HTR-8/SVneo (cell line): ENCODE data around the gene CHAMP1.

Source experiments
- DNase-seq: peaks from one replicate; pipeline ENCODE4 v3.0.0; 2011; ENCODE audit warnings: low spot score, mixed read lengths; ENCODE audit not compliant: insufficient read length
- FAIRE-seq: peaks from 2 replicates; lab custom pipeline; 2011; peaks lifted over from hg19 to GRCh38; lab: Jason Lieb, UNC

CHAMP1 gene

GRCh38 chr13:114314074-114314912, at the start of gene CHAMP1:
CHAMP1 (plus strand) TSS chr13:114314503; CDS start chr13:114323843, 9,340 bp downstream.
- DNase-seq (peak; percentile 84), FAIRE-seq (peak; percentile 85)

GRCh38 chr13:114264886-114265611, 49.3 kb upstream of the CHAMP1 start:
- DNase-seq, result peak; percentile 5
- FAIRE-seq, result no peak

GRCh38 chr13:114266241-114266640, 48.1 kb upstream of the CHAMP1 start:
- no peak for FAIRE-seq
- DNase-seq, result no peak

GRCh38 chr13:114268344-114269280, 45.7 kb upstream of the CHAMP1 start:
- FAIRE-seq (no peak), DNase-seq (no peak)

GRCh38 chr13:114269281-114269770, 45.0 kb upstream of the CHAMP1 start:
- FAIRE-seq, result no peak
- no peak for DNase-seq

GRCh38 chr13:114272977-114273376, 41.3 kb upstream of the CHAMP1 start:
- DNase-seq (no peak), FAIRE-seq (no peak)

- no peak for FAIRE-seq
- DNase-seq, result no peak
Observed at GRCh38 chr13:114275304-114275703, 39.0 kb upstream of the CHAMP1 start.

GRCh38 chr13:114279146-114279545, 35.2 kb upstream of the CHAMP1 start:
- FAIRE-seq, result no peak

GRCh38 chr13:114279758-114280355, 34.4 kb upstream of the CHAMP1 start:
- FAIRE-seq (no peak), DNase-seq (no peak)

More at GRCh38 chr13:114279146-114279545, 35.2 kb upstream of the CHAMP1 start:
- no peak for DNase-seq

GRCh38 chr13:114281351-114282040, 32.8 kb upstream of the CHAMP1 start, which contains the start of gene UPF3A:
UPF3A (plus strand) TSS chr13:114281601; CDS start chr13:114281640, 39 bp downstream.
- FAIRE-seq (no peak), DNase-seq (peak; percentile 75)

- DNase-seq (peak; percentile 40), FAIRE-seq (no peak)
Observed at GRCh38 chr13:114282041-114282670, 32.1 kb upstream of the CHAMP1 start.

- no peak for DNase-seq
- no peak for FAIRE-seq
Observed at GRCh38 chr13:114283576-114283975, 30.7 kb upstream of the CHAMP1 start.

- FAIRE-seq, result no peak
- DNase-seq, result no peak
Observed at GRCh38 chr13:114284680-114285079, 29.6 kb upstream of the CHAMP1 start.

- no peak for FAIRE-seq
- DNase-seq, result no peak
Observed at GRCh38 chr13:114285166-114285808, 29.0 kb upstream of the CHAMP1 start.

GRCh38 chr13:114286808-114287207, 27.5 kb upstream of the CHAMP1 start:
- FAIRE-seq (no peak), DNase-seq (no peak)

- no peak for FAIRE-seq
- no peak for DNase-seq
Observed at GRCh38 chr13:114288157-114288591, 26.1 kb upstream of the CHAMP1 start.

GRCh38 chr13:114296448-114296847, 17.9 kb upstream of the CHAMP1 start:
- FAIRE-seq (no peak), DNase-seq (no peak)

- no peak for FAIRE-seq
- no peak for DNase-seq
Observed at GRCh38 chr13:114296902-114297301, 17.4 kb upstream of the CHAMP1 start.
